T-helper 2 cell treated with Interferon-gamma antibody and Interleukin-4, amounts not matched to agents 5 μg/mL and 100 μg/mL, for 36 hours (primary cell): ENCODE results near the gene KRTAP1-4.
"Not testable (repeated sequence)": the region's sequence is repeated elsewhere in the genome, so short reads cannot be mapped to it uniquely, and the experiment has no call there.

Experiments
- DNase-seq: peaks from one replicate; pipeline ENCODE4 v3.0.0; 2021; ENCODE audit warnings: low spot score
- H3K27ac Mint-ChIP-seq: one replicate; pipeline ENCODE4 v1.8.0; 2021; ENCODE audit warnings: mild to moderate bottlenecking, mixed read lengths
- H3K27me3 Mint-ChIP-seq: one replicate; pipeline ENCODE4 v1.8.0; 2021; ENCODE audit warnings: low read depth, mixed read lengths
- H3K36me3 Mint-ChIP-seq: one replicate; pipeline ENCODE4 v1.8.0; 2021; ENCODE audit warnings: low read depth, mixed read lengths
- H3K4me1 Mint-ChIP-seq: one replicate; pipeline ENCODE4 v1.8.0; 2021; ENCODE audit warnings: low read depth, mixed read lengths
- H3K4me3 Mint-ChIP-seq: one replicate; pipeline ENCODE4 v1.8.0; 2022; ENCODE audit warnings: mild to moderate bottlenecking, moderate library complexity, mixed read lengths
- H3K9me3 Mint-ChIP-seq: one replicate; pipeline ENCODE4 v1.8.0; 2021; ENCODE audit warnings: mixed read lengths

Gene KRTAP1-4

GRCh38 chr17:41058741-41059140 is 28.7 kb upstream of the KRTAP1-4 start:
- Mint-ChIP-seq H3K27ac (no peak overlapping the region), H3K9me3 (peaks cover 6% of the 10 kb centered on the region), H3K27me3 (peaks cover 30% of the 10 kb centered on the region), H3K36me3 (no peaks in the 10 kb centered on the region), H3K4me1 (no peaks in the 10 kb centered on the region), H3K4me3 (no peak overlapping the region)
- no peak for DNase-seq

GRCh38 chr17:41057547-41057946 is 27.6 kb upstream of the KRTAP1-4 start:
- peaks cover 33% of the 10 kb centered on the region for H3K27me3 Mint-ChIP-seq
- no peak overlapping the region for H3K27ac Mint-ChIP-seq
- no peak overlapping the region for H3K4me3 Mint-ChIP-seq
- H3K36me3 Mint-ChIP-seq = no peaks in the 10 kb centered on the region
- H3K9me3 Mint-ChIP-seq = peaks cover 6% of the 10 kb centered on the region
- DNase-seq = no peak
- no peaks in the 10 kb centered on the region for H3K4me1 Mint-ChIP-seq

DNA sequence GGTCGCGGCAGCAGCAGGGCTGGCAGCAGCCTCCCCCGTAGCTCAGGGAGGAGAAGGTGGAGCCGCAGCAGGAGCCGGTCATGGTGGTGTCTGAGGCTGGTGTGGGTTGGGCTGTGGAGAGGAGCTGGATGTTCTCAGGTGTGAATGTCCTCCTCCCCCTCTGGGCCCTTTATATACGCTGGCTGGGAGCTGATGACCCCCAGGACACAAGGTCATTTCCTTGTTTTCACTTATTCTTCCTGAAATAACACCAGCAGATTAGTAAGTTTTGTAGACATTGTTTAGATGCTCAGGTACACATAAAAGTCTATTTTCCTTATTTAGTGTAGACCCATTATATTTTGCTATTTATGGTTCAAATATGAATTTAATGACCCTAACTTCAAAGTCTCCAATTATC is 25.1 kb upstream of the KRTAP1-4 start, which contains the start of gene KRTAP2-2:
KRTAP2-2 (minus strand) TSS at position 101 of the 400 bp plus-strand sequence; CDS start at position 82, 19 bp downstream.
- not testable (repeated sequence) for H3K36me3 Mint-ChIP-seq, H3K27ac Mint-ChIP-seq, H3K9me3 Mint-ChIP-seq, H3K4me1 Mint-ChIP-seq, H3K4me3 Mint-ChIP-seq, DNase-seq
- peaks cover 22% of the 10 kb centered on the region for H3K27me3 Mint-ChIP-seq

- not testable (repeated sequence) for DNase-seq, H3K27ac Mint-ChIP-seq, H3K9me3 Mint-ChIP-seq, H3K4me1 Mint-ChIP-seq, H3K36me3 Mint-ChIP-seq, H3K4me3 Mint-ChIP-seq
- peaks cover 21% of the 10 kb centered on the region for H3K27me3 Mint-ChIP-seq
Measured at GRCh38 chr17:41054556-41054955, 24.6 kb upstream of the KRTAP1-4 start.

GRCh38 chr17:41054025-41054424 is 24.0 kb upstream of the KRTAP1-4 start:
- Mint-ChIP-seq H3K4me1 (no peaks in the 10 kb centered on the region), H3K9me3 (peaks cover 6% of the 10 kb centered on the region), H3K4me3 (no peak overlapping the region), H3K27ac (no peak overlapping the region), H3K36me3 (no peaks in the 10 kb centered on the region), H3K27me3 (peaks cover 16% of the 10 kb centered on the region)
- no peak for DNase-seq

DNA sequence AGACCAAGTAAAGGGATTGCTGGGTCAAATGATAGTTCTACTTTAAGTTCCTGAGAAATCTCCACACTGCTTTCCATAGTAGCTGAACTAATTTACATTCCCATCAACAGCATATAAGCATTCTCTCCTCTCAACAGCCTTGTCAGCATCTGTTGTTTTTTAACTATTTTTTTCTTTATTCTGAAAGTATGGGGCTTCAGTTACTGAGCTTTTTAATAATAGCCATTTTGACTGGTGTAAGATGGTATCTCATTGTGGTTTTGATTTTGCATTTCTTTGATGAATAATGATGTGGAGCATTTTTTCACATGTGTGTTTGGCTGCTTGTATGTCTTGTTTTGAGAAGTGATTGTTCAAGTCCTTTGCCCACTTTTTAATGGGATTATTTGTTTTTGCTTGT is 22.6 kb upstream of the KRTAP1-4 start:
- Mint-ChIP-seq H3K9me3 (peaks cover 4% of the 10 kb centered on the region), H3K27ac (no peak overlapping the region)
- no peak for DNase-seq

DNA sequence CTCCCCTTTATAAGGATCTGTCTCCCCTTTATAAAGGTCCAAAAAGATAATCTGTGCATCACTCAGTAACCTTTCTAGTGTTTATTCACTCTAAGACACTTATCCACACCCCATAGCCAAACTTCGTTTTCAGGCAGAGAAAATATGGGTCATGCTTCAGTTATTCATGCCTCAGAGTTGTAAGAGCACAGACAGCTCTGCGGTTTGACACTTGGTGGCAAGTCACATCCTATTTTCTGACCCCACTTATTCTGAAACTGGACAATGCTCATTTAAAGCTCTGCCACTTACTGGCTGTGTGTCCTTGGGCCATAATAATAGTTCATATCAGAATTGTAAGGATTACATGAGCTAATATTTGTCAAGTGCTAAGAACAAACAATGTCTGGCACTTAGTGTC is 19.1 kb upstream of the KRTAP1-4 start:
- DNase-seq = no peak

More for the DNA sequence above, 22.6 kb upstream of the KRTAP1-4 start:
- no peak overlapping the region for H3K4me3 Mint-ChIP-seq
- no peaks in the 10 kb centered on the region for H3K36me3 Mint-ChIP-seq
- no peaks in the 10 kb centered on the region for H3K4me1 Mint-ChIP-seq
- peaks cover 9% of the 10 kb centered on the region for H3K27me3 Mint-ChIP-seq

DNA sequence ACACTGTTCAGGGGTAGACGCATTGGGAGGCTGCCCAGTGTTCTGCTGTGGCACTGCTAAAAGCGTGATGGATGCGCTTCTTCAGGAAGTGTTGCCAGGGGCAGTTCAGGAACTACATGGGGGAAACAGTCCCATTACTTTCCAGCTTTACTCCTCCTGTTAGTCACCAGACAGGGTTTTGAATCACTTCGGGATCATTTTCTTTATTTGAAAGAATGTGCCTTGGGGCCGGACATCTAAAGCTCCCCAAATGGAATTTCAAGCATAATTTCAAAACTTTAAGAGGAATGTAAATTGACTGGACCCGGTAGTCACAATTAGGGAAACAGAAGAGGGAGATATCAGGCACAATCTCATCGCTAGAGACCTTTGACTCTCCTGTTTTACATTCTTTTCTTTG is 18.4 kb upstream of the KRTAP1-4 start:
- H3K36me3 Mint-ChIP-seq = no peaks in the 10 kb centered on the region

More for the DNA sequence above, 19.1 kb upstream of the KRTAP1-4 start:
- Mint-ChIP-seq H3K9me3 (no peaks in the 10 kb centered on the region), H3K27ac (no peak overlapping the region), H3K36me3 (no peaks in the 10 kb centered on the region), H3K4me3 (no peak overlapping the region), H3K4me1 (no peaks in the 10 kb centered on the region), H3K27me3 (peaks cover 9% of the 10 kb centered on the region)

GRCh38 chr17:41046735-41047465 is 16.9 kb upstream of the KRTAP1-4 start, which contains the start of gene KRTAP2-1:
Gene KRTAP2-1 (minus strand): TSS chr17:41047316. CDS start chr17:41047267, 49 bp downstream.
- H3K4me3 Mint-ChIP-seq, H3K27ac Mint-ChIP-seq, H3K4me1 Mint-ChIP-seq, DNase-seq, H3K27me3 Mint-ChIP-seq, H3K9me3 Mint-ChIP-seq, H3K36me3 Mint-ChIP-seq: not testable (repeated sequence)

More for the DNA sequence above, 18.4 kb upstream of the KRTAP1-4 start:
- no peak overlapping the region for H3K4me3 Mint-ChIP-seq
- no peak overlapping the region for H3K27ac Mint-ChIP-seq
- H3K9me3 Mint-ChIP-seq = peaks cover 3% of the 10 kb centered on the region
- DNase-seq = no peak
- H3K4me1 Mint-ChIP-seq = no peaks in the 10 kb centered on the region
- peaks cover 12% of the 10 kb centered on the region for H3K27me3 Mint-ChIP-seq

GRCh38 chr17:41042953-41043352 is 13.0 kb upstream of the KRTAP1-4 start:
- Mint-ChIP-seq H3K9me3 (peaks cover 5% of the 10 kb centered on the region), H3K27me3 (peaks cover 6% of the 10 kb centered on the region), H3K36me3 (no peaks in the 10 kb centered on the region), H3K27ac (no peak overlapping the region), H3K4me1 (no peaks in the 10 kb centered on the region), H3K4me3 (no peak overlapping the region)
- no peak for DNase-seq

- not testable (repeated sequence) for H3K4me1 Mint-ChIP-seq, H3K27me3 Mint-ChIP-seq, DNase-seq, H3K4me3 Mint-ChIP-seq, H3K36me3 Mint-ChIP-seq, H3K9me3 Mint-ChIP-seq
- peak within 1 kb of the TSS; percentile 26 for H3K27ac Mint-ChIP-seq
Measured at GRCh38 chr17:41040783-41041571, 11.0 kb upstream of the KRTAP1-4 start, which contains the start of gene KRTAP1-1. Gene KRTAP1-1 (minus strand): TSS chr17:41041450. CDS start chr17:41041397, 53 bp downstream.

GRCh38 chr17:41037853-41038350 is 7.9 kb upstream of the KRTAP1-4 start:
- Mint-ChIP-seq H3K4me1 (no peaks in the 10 kb centered on the region), H3K27me3 (peaks cover 3% of the 10 kb centered on the region), H3K36me3 (no peaks in the 10 kb centered on the region), H3K4me3 (no peak overlapping the region), H3K9me3 (no peaks in the 10 kb centered on the region), H3K27ac (no peak overlapping the region)
- no peak for DNase-seq

DNA sequence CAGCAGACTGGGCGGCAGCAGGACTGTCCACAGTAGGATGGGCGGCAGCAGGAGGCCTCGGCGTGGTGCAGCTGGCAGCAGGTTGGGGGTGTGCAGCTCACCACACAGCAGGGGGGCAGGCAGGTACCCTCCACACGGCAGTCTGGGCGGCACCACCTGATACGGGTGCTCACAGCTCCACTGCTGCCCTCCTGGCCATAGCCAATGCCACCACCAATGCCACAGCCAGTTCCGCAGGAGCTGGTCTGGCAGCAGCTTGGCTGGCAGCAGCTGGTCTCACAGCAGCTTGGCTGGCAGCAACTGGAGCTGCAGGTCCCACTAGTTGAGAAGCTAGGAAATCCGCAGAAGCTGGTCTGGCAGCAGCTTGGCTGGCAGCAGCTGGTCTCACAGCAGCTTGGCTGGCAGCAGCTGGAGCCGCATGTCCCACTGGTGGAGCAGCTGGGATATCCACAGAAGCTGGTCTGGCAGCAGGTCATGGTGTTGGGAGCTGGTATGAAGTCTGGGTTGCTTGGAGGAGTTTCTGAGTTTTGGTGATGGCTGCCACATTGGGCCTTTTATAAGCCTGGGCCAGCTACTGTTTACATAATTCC is 4.4 kb upstream of the KRTAP1-4 start, which contains the start of gene KRTAP1-3:
KRTAP1-3 (minus strand) TSS at position 529 of the 590 bp plus-strand sequence; CDS start at position 476, 53 bp downstream.
- not testable (repeated sequence) for H3K9me3 Mint-ChIP-seq, H3K27ac Mint-ChIP-seq, DNase-seq, H3K27me3 Mint-ChIP-seq, H3K4me3 Mint-ChIP-seq, H3K36me3 Mint-ChIP-seq, H3K4me1 Mint-ChIP-seq
